ENCODE data around the gene DNAJC27.

Gene DNAJC27

DNA sequence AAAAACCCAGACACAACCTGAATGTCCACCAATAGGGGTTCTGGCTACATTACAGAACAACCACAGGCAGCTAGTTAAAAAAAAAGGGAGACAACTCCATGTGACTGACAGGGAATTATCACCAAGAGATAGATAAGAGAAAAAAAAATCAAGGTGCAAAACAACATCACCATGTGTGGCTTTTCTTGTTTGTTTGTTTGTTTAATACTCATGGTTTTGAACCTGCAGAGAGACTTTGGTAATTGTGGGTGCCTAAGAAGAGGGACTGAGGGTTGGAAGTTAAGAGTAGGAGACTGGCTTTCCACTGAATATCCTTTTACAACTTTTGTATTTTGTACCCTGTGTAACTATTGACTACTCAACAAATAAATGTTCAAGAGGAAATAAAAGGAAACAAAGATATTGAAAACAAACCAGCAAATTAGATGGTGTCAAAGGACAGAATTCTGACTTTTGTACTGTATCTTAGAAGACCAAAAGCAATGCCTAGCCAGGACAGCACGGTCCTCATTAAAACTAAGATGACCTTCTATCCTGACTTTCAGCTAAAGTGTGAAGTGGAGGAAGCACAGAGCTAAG is 22.5 kb upstream of the DNAJC27 start:
- Histone ChIP-seq H3K4me1 (ENCODE audit: control insufficient read depth in 1 of 2, insufficient read depth in 2 of 2, low read length in 2 of 2) (peaks cover 0 to 8% of the 10 kb centered on the region in 2 donors), H3K36me3 (ENCODE audit: control insufficient read depth in 1 of 2, insufficient read depth in 2 of 2, low read length in 2 of 2) (no peaks in the 10 kb centered on the region), H3K9ac (ENCODE audit: low read depth in 1 of 2, low read length in 2 of 2) (no peak overlapping the region), H3K27ac (ENCODE audit: low read depth, low read length) (no peak overlapping the region), H3K27me3 (ENCODE audit: control insufficient read depth in 1 of 2, insufficient read depth in 2 of 2, low read length in 2 of 2) (no peaks in the 10 kb centered on the region), H3K9me3 (ENCODE audit: control insufficient read depth in 1 of 2, low read length in 2 of 2) (peaks cover 0 to 4% of the 10 kb centered on the region in 2 donors), H3K4me3 (ENCODE audit: low read depth in 1 of 2, low read length in 2 of 2) (no peak overlapping the region)

DNA sequence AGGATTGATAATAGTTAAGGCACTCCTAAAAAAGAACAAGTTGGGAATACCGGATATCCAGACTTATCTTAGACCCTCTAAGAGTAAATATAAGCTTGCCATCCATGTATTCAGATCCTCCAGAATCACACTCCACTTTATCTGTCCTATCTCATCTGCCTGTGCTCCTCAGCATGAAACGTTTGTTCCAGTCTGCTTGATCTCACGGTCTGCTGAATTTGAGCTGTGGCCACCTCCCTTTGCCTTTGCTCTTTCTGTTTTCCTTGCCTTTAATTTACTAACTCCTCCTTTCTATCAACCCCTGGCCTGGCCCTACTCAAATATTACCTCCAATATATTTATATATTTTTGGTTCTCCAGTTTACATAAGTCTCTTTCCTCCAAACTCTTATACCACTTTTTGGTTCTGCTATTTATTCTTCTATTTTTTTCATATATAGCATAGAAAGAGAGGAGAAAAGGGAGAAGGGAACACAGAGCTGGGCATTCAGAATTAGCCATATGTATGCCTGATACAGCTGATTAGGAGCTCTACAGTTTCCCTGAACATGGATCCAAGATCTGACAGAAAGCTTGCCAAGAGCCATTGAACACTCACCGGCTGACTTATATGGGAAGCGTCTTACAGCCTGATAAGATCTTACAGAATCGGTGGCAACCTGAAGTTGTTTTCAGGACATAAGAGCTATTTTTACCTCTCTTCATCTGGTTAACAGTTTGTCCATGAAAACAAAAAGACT is 21.8 kb upstream of the DNAJC27 start:
- H3K9me3 ChIP-seq (ENCODE audit: control insufficient read depth in 1 of 2, low read length in 2 of 2), result peaks cover 0 to 4% of the 10 kb centered on the region in 2 donors
- H3K9ac ChIP-seq (ENCODE audit: low read depth in 1 of 2, low read length in 2 of 2), result no peak overlapping the region
- H3K27me3 ChIP-seq (ENCODE audit: control insufficient read depth in 1 of 2, insufficient read depth in 2 of 2, low read length in 2 of 2), result no peaks in the 10 kb centered on the region
- no peak overlapping the region for H3K4me3 ChIP-seq (ENCODE audit: low read depth in 1 of 2, low read length in 2 of 2)
- H3K27ac ChIP-seq (ENCODE audit: low read depth, low read length), result no peak overlapping the region
- H3K4me1 ChIP-seq (ENCODE audit: control insufficient read depth in 1 of 2, insufficient read depth in 2 of 2, low read length in 2 of 2), result peaks cover 0 to 8% of the 10 kb centered on the region in 2 donors
- H3K36me3 ChIP-seq (ENCODE audit: control insufficient read depth in 1 of 2, insufficient read depth in 2 of 2, low read length in 2 of 2), result no peaks in the 10 kb centered on the region

DNA sequence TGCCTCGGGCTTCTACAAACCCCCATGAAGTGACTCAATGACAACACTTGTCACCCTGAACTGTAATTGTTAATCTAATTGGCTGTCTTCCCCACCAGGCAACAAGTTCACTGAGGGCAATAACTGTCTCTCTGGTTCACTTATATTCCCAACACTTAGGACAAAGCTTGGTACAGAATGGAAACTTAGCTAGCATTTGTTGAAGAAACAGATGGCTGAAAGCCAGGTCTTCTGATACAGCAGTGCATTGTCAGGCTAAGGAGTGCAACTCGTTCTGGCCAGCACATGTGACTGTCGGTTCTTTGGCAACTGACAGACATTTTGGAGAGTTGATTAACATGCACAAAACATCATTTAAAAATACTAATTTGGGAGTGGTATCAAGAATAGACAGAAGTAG is 14.6 kb upstream of the DNAJC27 start:
- no peak overlapping the region for H3K27ac ChIP-seq (ENCODE audit: low read depth, low read length)

GRCh38 chr2:24985511-24985910 is 13.8 kb upstream of the DNAJC27 start:
- no peak overlapping the region for H3K9ac ChIP-seq (ENCODE audit: low read depth in 1 of 2, low read length in 2 of 2)
- no peaks in the 10 kb centered on the region for H3K4me1 ChIP-seq (ENCODE audit: control insufficient read depth in 1 of 2, insufficient read depth in 2 of 2, low read length in 2 of 2)
- H3K27ac ChIP-seq (ENCODE audit: low read depth, low read length), result no peak overlapping the region
- no peaks in the 10 kb centered on the region for H3K27me3 ChIP-seq (ENCODE audit: control insufficient read depth in 1 of 2, insufficient read depth in 2 of 2, low read length in 2 of 2)
- no peak overlapping the region for H3K4me3 ChIP-seq (ENCODE audit: low read depth in 1 of 2, low read length in 2 of 2)
- H3K9me3 ChIP-seq (ENCODE audit: control insufficient read depth in 1 of 2, low read length in 2 of 2), result peaks cover 0 to 1% of the 10 kb centered on the region in 2 donors
- no peaks in the 10 kb centered on the region for H3K36me3 ChIP-seq (ENCODE audit: control insufficient read depth in 1 of 2, insufficient read depth in 2 of 2, low read length in 2 of 2)

More for the DNA sequence above, 14.6 kb upstream of the DNAJC27 start:
- H3K9ac ChIP-seq (ENCODE audit: low read depth in 1 of 2, low read length in 2 of 2), result no peak overlapping the region
- no peaks in the 10 kb centered on the region for H3K4me1 ChIP-seq (ENCODE audit: control insufficient read depth in 1 of 2, insufficient read depth in 2 of 2, low read length in 2 of 2)
- no peak overlapping the region for H3K4me3 ChIP-seq (ENCODE audit: low read depth in 1 of 2, low read length in 2 of 2)
- peaks cover 0 to 4% of the 10 kb centered on the region in 2 donors for H3K9me3 ChIP-seq (ENCODE audit: control insufficient read depth in 1 of 2, low read length in 2 of 2)
- no peaks in the 10 kb centered on the region for H3K27me3 ChIP-seq (ENCODE audit: control insufficient read depth in 1 of 2, insufficient read depth in 2 of 2, low read length in 2 of 2)
- no peaks in the 10 kb centered on the region for H3K36me3 ChIP-seq (ENCODE audit: control insufficient read depth in 1 of 2, insufficient read depth in 2 of 2, low read length in 2 of 2)

GRCh38 chr2:24984912-24985311 is 13.2 kb upstream of the DNAJC27 start:
- Histone ChIP-seq H3K9ac (ENCODE audit: low read depth in 1 of 2, low read length in 2 of 2) (no peak overlapping the region), H3K27ac (ENCODE audit: low read depth, low read length) (no peak overlapping the region), H3K4me3 (ENCODE audit: low read depth in 1 of 2, low read length in 2 of 2) (no peak overlapping the region), H3K4me1 (ENCODE audit: control insufficient read depth in 1 of 2, insufficient read depth in 2 of 2, low read length in 2 of 2) (no peaks in the 10 kb centered on the region), H3K36me3 (ENCODE audit: control insufficient read depth in 1 of 2, insufficient read depth in 2 of 2, low read length in 2 of 2) (no peaks in the 10 kb centered on the region), H3K9me3 (ENCODE audit: control insufficient read depth in 1 of 2, low read length in 2 of 2) (no peaks in the 10 kb centered on the region), H3K27me3 (ENCODE audit: control insufficient read depth in 1 of 2, insufficient read depth in 2 of 2, low read length in 2 of 2) (no peaks in the 10 kb centered on the region)

DNA sequence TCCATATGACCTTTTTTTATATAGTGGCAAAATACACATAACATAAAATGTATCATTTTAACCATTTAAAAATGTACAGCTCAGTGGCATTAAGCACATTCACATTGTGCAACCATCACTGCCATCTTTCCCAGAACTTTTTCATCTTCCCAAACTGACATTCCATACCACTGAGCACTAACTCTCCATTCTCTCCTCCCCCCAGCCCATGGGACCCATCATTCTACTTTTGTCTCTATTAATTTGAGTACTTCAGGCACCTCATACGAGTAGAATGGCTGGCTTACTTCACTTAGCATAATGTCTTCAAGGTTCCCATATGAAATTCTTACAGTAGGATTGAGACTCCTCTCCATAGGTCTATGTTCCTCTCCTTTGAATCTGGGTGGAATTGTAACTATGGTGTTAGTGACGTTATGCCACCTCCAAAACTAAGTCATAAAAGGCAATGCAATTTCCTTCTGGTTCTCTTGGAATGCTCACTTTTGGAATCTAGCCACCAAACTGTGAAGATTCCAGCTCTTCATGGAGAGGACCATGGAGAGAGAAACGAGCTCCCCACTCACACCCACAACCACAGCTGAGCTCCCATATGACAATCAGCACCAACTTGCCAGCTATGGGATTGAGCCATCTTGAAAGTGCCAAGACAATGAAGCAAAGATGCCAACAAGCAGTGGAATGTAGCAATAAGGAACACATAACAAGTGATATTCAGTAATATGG is 9.8 kb upstream of the DNAJC27 start:
- Histone ChIP-seq H3K36me3 (ENCODE audit: control insufficient read depth in 1 of 2, insufficient read depth in 2 of 2, low read length in 2 of 2) (peaks cover 0 to 3% of the 10 kb centered on the region in 2 donors), H3K27me3 (ENCODE audit: control insufficient read depth in 1 of 2, insufficient read depth in 2 of 2, low read length in 2 of 2) (no peaks in the 10 kb centered on the region), H3K4me3 (ENCODE audit: low read depth in 1 of 2, low read length in 2 of 2) (no peak overlapping the region), H3K9me3 (ENCODE audit: control insufficient read depth in 1 of 2, low read length in 2 of 2) (no peaks in the 10 kb centered on the region), H3K4me1 (ENCODE audit: control insufficient read depth in 1 of 2, insufficient read depth in 2 of 2, low read length in 2 of 2) (no peaks in the 10 kb centered on the region), H3K9ac (ENCODE audit: low read depth in 1 of 2, low read length in 2 of 2) (no peak overlapping the region), H3K27ac (ENCODE audit: low read depth, low read length) (no peak overlapping the region)

GRCh38 chr2:24978661-24979060 is 6.9 kb upstream of the DNAJC27 start:
- no peaks in the 10 kb centered on the region for H3K27me3 ChIP-seq (ENCODE audit: control insufficient read depth in 1 of 2, insufficient read depth in 2 of 2, low read length in 2 of 2)
- no peaks in the 10 kb centered on the region for H3K9me3 ChIP-seq (ENCODE audit: control insufficient read depth in 1 of 2, low read length in 2 of 2)
- H3K4me1 ChIP-seq (ENCODE audit: control insufficient read depth in 1 of 2, insufficient read depth in 2 of 2, low read length in 2 of 2), result no peaks in the 10 kb centered on the region
- H3K4me3 ChIP-seq (ENCODE audit: low read depth in 1 of 2, low read length in 2 of 2), result no peak overlapping the region
- no peak overlapping the region for H3K9ac ChIP-seq (ENCODE audit: low read depth in 1 of 2, low read length in 2 of 2)
- peaks cover 0 to 3% of the 10 kb centered on the region in 2 donors for H3K36me3 ChIP-seq (ENCODE audit: control insufficient read depth in 1 of 2, insufficient read depth in 2 of 2, low read length in 2 of 2)
- H3K27ac ChIP-seq (ENCODE audit: low read depth, low read length), result no peak overlapping the region

- no peaks in the 10 kb centered on the region for H3K9me3 ChIP-seq (ENCODE audit: control insufficient read depth in 1 of 2, low read length in 2 of 2)
- no peak overlapping the region for H3K9ac ChIP-seq (ENCODE audit: low read depth in 1 of 2, low read length in 2 of 2)
- no peaks in the 10 kb centered on the region for H3K27me3 ChIP-seq (ENCODE audit: control insufficient read depth in 1 of 2, insufficient read depth in 2 of 2, low read length in 2 of 2)
- H3K36me3 ChIP-seq (ENCODE audit: control insufficient read depth in 1 of 2, insufficient read depth in 2 of 2, low read length in 2 of 2), result peaks cover 0 to 3% of the 10 kb centered on the region in 2 donors
- no peak overlapping the region for H3K4me3 ChIP-seq (ENCODE audit: low read depth in 1 of 2, low read length in 2 of 2)
- no peak overlapping the region for H3K27ac ChIP-seq (ENCODE audit: low read depth, low read length)
- peaks cover 0 to 3% of the 10 kb centered on the region in 2 donors for H3K4me1 ChIP-seq (ENCODE audit: control insufficient read depth in 1 of 2, insufficient read depth in 2 of 2, low read length in 2 of 2)
Measured at GRCh38 chr2:24977631-24978030, 5.9 kb upstream of the DNAJC27 start.

GRCh38 chr2:24973812-24974211 is 2.1 kb upstream of the DNAJC27 start:
- Histone ChIP-seq H3K4me3 (ENCODE audit: low read depth in 1 of 2, low read length in 2 of 2) (no peak overlapping the region), H3K27ac (ENCODE audit: low read depth, low read length) (no peak overlapping the region), H3K9me3 (ENCODE audit: control insufficient read depth in 1 of 2, low read length in 2 of 2) (no peaks in the 10 kb centered on the region), H3K9ac (ENCODE audit: low read depth in 1 of 2, low read length in 2 of 2) (no peak overlapping the region), H3K4me1 (ENCODE audit: control insufficient read depth in 1 of 2, insufficient read depth in 2 of 2, low read length in 2 of 2) (peaks cover 0 to 7% of the 10 kb centered on the region in 2 donors), H3K27me3 (ENCODE audit: control insufficient read depth in 1 of 2, insufficient read depth in 2 of 2, low read length in 2 of 2) (no peaks in the 10 kb centered on the region), H3K36me3 (ENCODE audit: control insufficient read depth in 1 of 2, insufficient read depth in 2 of 2, low read length in 2 of 2) (no peaks in the 10 kb centered on the region)

DNA sequence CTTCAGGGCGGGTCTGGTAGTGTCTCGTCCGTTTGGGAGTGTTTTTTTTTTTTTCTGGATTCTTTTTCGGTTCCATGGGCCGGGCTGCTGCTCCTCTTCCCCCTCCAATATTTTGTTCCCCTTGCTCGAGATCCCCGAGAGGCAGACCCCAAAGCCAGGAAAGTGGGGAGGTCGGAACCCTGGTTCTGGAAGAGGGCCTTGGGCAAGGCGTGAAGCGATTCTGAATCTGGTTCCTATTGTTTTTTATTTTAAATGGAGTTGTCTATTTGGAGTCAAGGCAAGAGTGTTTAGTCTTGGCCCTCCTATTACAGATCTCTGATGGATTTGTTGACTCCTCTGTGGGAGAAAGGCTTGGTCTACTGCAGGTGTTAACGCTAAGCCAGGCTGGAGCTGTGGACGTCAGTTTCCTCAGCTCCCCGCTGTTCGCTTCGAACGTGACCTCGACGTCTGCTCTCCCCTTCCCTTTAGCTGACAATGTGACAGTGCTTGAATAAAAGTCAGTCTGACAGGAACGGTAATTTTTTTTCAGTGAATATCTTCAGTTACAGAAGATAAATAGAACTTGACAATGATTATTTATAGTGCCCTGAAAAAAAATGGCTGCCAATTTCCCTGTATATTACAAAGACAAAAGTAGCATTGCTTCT is 683 bp upstream of the DNAJC27 start:
- peak overlapping the region; percentile 76 to 91 for H3K4me3 ChIP-seq (ENCODE audit: low read depth in 1 of 2, low read length in 2 of 2)
- peaks cover 0 to 7% of the 10 kb centered on the region in 2 donors for H3K4me1 ChIP-seq (ENCODE audit: control insufficient read depth in 1 of 2, insufficient read depth in 2 of 2, low read length in 2 of 2)
- H3K9me3 ChIP-seq (ENCODE audit: control insufficient read depth in 1 of 2, low read length in 2 of 2), result no peaks in the 10 kb centered on the region
- no peaks in the 10 kb centered on the region for H3K27me3 ChIP-seq (ENCODE audit: control insufficient read depth in 1 of 2, insufficient read depth in 2 of 2, low read length in 2 of 2)
- H3K27ac ChIP-seq (ENCODE audit: low read depth, low read length), result peak overlapping the region; percentile 99
- no peaks in the 10 kb centered on the region for H3K36me3 ChIP-seq (ENCODE audit: control insufficient read depth in 1 of 2, insufficient read depth in 2 of 2, low read length in 2 of 2)
- H3K9ac ChIP-seq (ENCODE audit: low read depth in 1 of 2, low read length in 2 of 2), result peak overlapping the region; percentile 95 to 100
